ENCODE data around the gene PHACTR1.

DNA sequence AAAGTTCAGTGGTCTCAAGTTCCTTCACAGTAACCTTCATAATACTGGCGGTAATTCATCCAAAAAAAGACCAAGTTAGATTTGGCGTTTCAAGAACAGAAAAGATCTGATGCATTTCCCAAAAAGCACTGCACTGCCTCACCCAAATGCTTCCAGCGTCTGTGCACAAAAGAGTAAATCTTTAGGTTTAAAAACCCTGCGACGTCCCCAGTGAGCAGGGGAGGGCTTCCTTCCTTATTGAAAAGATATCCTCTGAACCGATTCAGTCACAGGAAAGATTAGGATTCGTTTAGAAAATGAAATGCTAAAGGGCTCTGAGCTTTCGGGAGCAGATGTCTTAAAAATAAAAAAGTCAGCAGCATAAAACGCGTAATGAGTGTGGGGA, 611.1 kb downstream of the PHACTR1 start:
- TF ChIP-seq ZNF174 (CRISPR knock-in tag; IDR thresholded peaks at IDR 0.05) (no peak), JUNB (CRISPR knock-in tag; conservative IDR thresholded peaks at IDR 0.05) (no peak), NR2C2 (CRISPR knock-in tag; IDR thresholded peaks at IDR 0.05) (no peak), NR2C2 (tag; IDR thresholded peaks at IDR 0.05) (no peak; the same call in 1 of the 2 replicates), CREBBP (IDR thresholded peaks at IDR 0.05; ENCODE audit: low read depth, low read length) (no peak), ZNF282 (CRISPR knock-in tag; IDR thresholded peaks at IDR 0.05) (no peak)
